Measurements from ENCODE around the gene FHL2. TPM values are rescaled to one million over a fixed set of nuclear protein-coding genes. Genes with fewer than 3 reads are reported as not detected.

The FHL2 gene
- total RNA-seq, 1 donor from 2014 or later, result 2.4 TPM

GRCh38 chr2:105381101-105381668 lies 17.7 kb downstream of the FHL2 start:
- DNase-seq (ENCODE audit: low spot score in 2 of 2), result no peak
- no peak for FAIRE-seq

GRCh38 chr2:105380432-105381100 lies 18.3 kb downstream of the FHL2 start:
- FAIRE-seq, result no peak
- DNase-seq (ENCODE audit: low spot score in 2 of 2), result no peak

- no peak for DNase-seq (ENCODE audit: low spot score in 2 of 2)
- FAIRE-seq, result no peak
Measured at GRCh38 chr2:105379741-105380186, 19.1 kb downstream of the FHL2 start.

GRCh38 chr2:105378921-105379383 lies 19.9 kb downstream of the FHL2 start:
- no peak for DNase-seq (ENCODE audit: low spot score in 2 of 2)
- FAIRE-seq, result no peak

DNA sequence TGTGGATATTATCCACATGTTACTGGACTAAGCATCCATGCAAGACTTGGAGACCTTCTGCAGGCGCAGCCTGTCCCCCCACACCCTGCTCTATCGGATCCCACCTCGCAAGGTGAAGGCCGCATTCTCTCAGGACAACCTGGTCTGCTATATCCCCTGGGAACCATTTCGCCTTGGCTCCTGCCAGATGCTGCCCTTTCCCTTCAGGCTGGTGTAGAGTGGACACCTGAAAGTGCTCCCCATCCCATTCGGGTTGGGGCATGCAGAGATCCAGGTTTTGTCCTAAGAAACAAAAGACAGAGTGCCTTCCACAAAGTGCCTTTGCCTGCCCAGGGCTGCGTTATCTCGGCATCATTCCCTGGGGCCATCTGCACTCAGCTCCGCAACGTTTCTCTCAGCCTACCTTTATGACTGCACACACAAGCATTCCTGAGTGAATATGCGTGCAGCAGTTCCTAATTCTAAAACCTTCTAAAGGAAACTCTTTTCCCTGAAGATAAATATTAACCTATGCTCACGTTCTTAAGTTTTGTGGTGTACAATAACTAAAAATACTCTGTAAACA lies 20.5 kb downstream of the FHL2 start:
- FAIRE-seq (no peak), DNase-seq (ENCODE audit: low spot score in 2 of 2) (no peak)

GRCh38 chr2:105377871-105378270 lies 21.0 kb downstream of the FHL2 start:
- FAIRE-seq (no peak), DNase-seq (ENCODE audit: low spot score in 2 of 2) (no peak)

- FAIRE-seq (no peak), DNase-seq (ENCODE audit: low spot score in 2 of 2) (no peak)
Measured at GRCh38 chr2:105376789-105377240, 22.0 kb downstream of the FHL2 start.

- FAIRE-seq (no peak), DNase-seq (ENCODE audit: low spot score in 2 of 2) (no peak)
Measured at GRCh38 chr2:105376010-105376409, 22.8 kb downstream of the FHL2 start.

DNA sequence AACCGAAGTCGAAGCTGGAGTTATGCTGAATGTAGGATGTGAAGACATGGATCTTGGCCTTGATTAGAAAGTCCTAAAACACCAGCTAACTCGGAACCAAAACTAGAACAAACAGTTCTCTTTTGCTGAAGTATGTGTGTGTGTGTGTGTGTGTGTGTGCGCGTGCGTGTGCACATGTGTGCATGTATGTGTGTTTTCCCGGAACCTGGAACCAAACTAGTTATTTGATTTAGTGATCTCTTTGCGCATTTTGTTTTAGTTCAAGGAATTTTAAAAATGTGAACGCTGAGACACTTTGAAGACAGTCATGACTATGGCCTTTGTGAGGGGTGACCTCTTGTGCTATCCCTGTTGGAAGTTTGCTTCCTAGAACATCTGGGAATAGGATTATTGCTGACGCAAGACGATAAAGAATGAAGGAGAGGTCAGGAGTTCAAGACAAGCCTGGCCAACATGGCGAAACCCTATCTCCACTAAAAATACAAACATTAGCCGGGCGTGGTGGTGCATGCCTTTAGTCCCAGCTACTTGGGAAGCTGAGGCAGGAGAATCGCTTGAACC lies 23.8 kb downstream of the FHL2 start:
- FAIRE-seq, result no peak
- DNase-seq (ENCODE audit: low spot score in 2 of 2), result no peak

DNA sequence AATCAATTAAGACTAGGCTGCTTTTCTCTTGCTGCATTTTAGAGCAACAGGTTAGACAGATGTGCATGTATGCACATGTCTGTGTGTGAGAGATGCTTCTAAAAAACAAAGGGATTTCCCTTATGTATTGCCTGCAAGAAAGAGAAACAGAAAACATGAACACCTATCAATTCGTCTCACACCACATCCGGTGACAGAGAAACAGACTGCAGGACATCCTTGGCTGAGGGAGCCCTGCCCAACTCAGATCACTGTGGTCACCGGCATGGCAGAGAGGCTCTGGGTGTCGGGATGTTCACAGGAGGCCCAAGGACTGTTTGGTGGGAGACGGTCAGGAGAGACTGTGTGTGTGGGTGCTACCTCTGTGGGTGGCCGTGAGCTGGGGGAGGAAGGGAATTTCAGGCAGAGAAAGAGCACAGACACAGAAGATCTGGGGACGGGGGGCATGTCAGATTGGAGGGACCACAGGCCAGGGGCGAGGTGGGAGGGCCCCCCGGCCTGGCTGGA lies 24.9 kb downstream of the FHL2 start:
- no peak for FAIRE-seq
- no peak for DNase-seq (ENCODE audit: low spot score in 2 of 2)

DNA sequence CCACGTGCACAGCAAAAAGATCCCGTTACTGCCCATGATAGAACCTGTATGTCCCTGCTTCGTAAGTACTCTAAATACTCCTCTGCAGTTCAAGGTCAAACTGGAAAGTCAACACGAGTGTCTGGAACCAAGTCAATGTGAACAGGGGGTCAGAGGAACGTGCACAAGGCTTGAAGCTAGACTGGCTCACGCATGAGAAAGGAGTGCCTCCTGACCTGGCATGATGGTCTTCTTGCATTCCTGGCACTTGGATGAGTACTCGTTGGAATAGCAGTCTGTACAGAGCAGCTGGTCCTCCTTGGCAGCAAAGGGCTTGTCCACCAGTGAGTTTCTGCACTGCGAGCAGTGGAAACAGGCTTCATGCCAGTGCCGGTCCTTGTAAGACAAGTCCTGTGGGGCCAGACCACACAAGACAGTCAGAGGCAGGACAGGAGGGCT lies 25.5 kb downstream of the FHL2 start:
- DNase-seq (ENCODE audit: low spot score in 2 of 2) (no peak), FAIRE-seq (no peak)

DNA sequence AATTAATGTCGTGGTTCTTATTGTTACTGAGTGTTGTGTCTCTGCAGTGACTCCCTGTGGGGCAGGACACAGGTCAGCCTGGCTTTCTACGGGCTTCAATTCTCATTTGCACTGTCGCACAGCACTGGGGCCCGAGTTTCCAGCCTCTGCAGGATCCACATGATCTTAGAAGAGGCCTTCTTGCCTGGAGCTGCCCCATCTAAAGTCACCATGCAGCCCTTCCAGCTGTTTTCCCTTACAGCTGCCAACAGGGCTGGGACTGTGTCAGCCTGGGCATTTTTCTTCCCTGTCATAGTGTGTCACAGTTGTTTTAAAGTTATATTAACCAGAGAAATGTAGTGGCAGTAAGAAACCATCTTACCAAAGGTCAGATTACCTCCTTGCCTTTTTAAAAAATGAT lies 27.0 kb downstream of the FHL2 start:
- DNase-seq (ENCODE audit: low spot score in 2 of 2) (no peak), FAIRE-seq (no peak)

GRCh38 chr2:105371156-105371555 lies 27.7 kb downstream of the FHL2 start:
- FAIRE-seq (no peak), DNase-seq (ENCODE audit: low spot score in 2 of 2) (no peak)

DNA sequence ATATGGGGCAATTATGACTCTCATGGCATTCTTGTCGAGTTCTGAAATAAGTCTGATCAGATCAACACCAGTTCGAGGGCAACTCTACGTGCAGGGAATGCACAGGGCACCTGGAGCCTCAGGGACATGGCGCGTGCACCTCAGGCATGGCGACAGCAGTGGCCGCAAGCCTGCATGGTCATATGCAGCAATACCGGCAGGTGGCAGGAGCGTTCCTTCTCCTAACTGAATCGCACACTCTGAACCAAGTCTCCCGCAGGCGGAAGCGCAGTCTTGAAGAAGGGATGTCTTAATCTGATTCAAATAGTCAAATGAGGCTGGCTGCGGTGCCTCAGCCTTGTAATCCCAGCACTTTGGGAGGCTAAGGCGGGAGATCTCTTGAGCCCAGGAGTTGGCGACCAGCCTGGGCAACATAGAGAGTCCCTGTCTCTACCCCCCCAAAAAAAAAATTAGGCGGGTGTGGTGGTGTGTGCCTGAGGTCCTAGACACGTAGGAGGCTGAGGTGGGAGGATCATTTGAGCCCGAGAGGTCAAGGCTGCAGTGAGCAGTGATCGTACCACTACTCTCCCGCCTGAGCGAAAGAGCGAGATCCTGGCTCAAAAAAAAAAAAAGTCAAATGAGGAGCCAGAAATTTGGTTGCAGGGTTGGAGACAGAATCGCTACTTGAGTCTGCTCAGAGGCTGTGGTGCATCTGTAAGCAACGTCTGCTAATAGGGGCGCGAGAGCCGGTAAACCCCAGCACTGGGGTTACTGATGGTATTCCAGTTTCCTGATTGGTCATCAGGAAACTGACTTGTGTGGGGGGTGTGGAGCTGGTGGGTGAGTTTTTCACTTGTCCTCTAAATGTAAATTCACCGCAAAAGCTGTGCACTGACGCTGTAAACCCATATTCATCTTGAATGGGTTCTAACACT lies 28.8 kb downstream of the FHL2 start:
- FAIRE-seq (no peak), DNase-seq (ENCODE audit: low spot score in 2 of 2) (peak; percentile 24 to 61)

DNA sequence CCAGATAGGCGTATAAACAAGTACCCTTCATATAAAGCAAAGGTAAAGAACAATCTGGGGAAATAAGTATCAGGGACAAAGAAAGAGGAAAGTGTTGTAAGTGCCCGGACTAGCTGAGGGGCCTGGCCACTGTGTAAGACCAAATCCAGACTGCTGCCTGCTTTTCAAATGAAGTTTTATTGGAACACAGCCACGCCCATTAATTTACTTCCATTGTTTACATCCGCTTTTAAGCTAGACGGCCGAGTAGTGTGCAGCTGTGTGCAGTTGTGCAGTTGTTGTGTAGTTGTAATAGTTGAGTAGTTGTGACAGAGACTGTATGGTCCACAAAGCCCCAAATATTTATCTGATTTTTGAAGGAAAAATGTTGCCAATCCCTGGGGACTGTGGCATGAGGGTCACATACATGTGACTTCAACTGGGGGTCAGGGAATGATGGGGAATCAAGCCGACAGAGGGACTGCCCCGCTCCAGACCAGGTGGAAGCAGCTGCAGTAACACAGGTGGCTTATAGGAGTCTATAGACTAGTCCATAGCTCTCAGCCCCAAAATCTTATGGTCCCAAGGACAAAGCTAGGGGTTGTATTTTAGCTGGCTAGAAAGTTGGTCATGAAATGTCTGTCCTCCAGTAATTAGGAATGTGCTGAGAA lies 30.0 kb downstream of the FHL2 start:
- FAIRE-seq, result no peak

DNA sequence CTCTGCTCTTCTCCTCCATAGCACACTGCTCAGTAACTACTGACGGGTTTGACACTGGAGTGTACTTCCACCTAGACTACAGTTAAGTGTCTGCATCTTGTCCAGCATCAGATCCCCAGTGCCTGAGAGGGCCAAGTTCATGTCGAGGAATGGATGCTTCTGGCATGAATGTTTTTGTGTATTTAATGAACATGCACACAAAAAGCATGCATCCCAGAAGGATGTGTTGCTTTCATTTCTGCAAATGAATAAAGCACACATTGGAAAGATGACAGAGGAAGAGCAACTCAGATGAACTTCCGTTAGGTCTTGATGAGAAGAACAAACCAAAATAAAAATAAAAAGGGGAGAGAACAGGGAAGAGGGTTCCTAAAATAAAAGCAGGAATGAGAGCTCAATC lies 33.6 kb downstream of the FHL2 start:
- FAIRE-seq (no peak), DNase-seq (ENCODE audit: low spot score in 2 of 2) (no peak)

More for the DNA sequence above, 30.0 kb downstream of the FHL2 start:
- no peak for DNase-seq (ENCODE audit: low spot score in 2 of 2)

DNA sequence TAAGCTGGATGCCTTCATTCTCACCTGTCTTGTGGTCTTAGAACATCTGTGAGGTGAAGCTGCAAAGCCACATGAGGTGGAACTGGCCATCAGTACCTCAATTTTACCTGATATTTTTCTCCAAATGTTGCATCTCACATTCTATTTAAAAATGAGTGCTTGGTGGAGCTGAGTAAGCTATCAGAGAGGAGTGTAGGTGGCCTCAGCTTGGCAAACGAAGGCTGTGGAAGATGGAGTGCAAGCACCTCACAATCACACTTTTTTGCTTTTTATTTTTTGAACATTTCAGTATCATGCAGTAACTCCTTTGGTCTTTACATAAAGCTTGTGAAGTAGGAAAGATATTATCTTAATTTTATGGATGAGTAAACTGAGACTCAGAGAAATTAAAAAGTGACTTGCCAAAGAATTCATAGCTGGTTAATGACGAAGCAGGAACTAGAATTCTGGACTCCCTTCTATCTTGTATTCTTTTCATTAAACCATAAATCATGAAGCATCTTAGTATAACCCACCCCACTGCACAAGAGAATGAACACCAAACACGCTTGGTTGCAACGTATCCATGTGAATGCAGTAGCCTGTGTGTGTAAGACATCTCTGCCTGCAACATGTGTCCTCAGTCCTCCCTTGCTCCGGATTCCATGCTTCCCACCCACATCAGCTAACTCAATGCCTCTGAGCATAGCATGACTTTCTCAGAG lies 34.3 kb downstream of the FHL2 start:
- FAIRE-seq, result no peak

DNA sequence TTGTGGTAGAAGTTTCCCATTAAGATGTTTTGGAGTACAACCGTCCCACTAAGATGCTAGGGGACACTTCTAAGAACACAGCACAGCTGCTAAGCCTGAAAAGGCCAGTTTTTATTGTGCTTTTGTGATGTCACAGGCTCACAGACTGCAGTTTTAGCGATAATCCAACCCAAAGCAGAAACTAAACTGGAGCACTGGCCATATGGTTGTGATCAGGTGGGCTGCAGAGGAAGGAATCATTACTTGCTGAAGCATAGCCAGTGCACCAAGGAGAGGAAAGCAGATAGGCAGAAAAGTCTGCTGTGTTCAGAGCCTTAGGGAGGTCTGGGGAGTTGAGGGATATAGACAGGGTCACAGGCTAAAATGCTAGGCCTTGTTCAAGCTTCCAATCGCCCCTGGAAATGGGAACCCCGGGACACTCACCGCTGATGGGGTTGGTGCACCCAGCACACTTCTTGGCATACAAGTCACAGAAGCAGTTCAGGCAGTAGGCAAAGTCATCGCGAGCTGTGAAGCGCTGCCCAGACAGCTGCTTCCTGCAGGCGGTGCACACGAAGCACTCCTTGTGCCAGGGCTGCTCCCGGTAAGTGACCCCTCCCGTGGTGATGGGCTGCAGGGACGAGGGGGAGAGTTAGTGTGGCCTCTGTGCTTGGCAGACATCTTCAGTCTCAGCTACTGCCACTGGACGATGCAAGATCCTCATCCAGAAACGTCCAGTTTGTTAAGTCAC lies 35.8 kb downstream of the FHL2 start:
- FAIRE-seq, result no peak

More for the DNA sequence above, 34.3 kb downstream of the FHL2 start:
- DNase-seq (ENCODE audit: low spot score in 2 of 2), result no peak

More for the DNA sequence above, 35.8 kb downstream of the FHL2 start:
- DNase-seq (ENCODE audit: low spot score in 2 of 2), result no peak
